SW 1271 (cell line): ENCODE measurements around the gene ZNF750.

Experiments used
- DNase-seq, 2 experiments: peaks; one replicate each; lab custom pipeline; 2025; lab: John Stamatoyannopoulos, UW

The ZNF750 gene

GRCh38 chr17:82859431-82860403 is 19.9 kb upstream of the ZNF750 start:
- no peak for DNase-seq

GRCh38 chr17:82858376-82859126 is 18.7 kb upstream of the ZNF750 start:
- DNase-seq: no peak

- DNase-seq: no peak
Observed at GRCh38 chr17:82856361-82856760, 16.5 kb upstream of the ZNF750 start.

- DNase-seq: no peak
Observed at GRCh38 chr17:82854226-82854625, 14.4 kb upstream of the ZNF750 start.

GRCh38 chr17:82851381-82851780 is 11.6 kb upstream of the ZNF750 start:
- no peak for DNase-seq

- no peak for DNase-seq
Observed at GRCh38 chr17:82849076-82849945, 9.5 kb upstream of the ZNF750 start.

- DNase-seq: no peak
Observed at GRCh38 chr17:82848022-82848592, 8.3 kb upstream of the ZNF750 start.

- no peak for DNase-seq
Observed at GRCh38 chr17:82846061-82846691, 6.4 kb upstream of the ZNF750 start.

- DNase-seq: no peak
Observed at GRCh38 chr17:82845163-82845807, 5.5 kb upstream of the ZNF750 start.

GRCh38 chr17:82844796-82845162 is 5.0 kb upstream of the ZNF750 start:
- no peak for DNase-seq

- no peak for DNase-seq
Observed at GRCh38 chr17:82843904-82844680, 4.3 kb upstream of the ZNF750 start.

- no peak for DNase-seq
Observed at GRCh38 chr17:82841921-82842596, 2.2 kb upstream of the ZNF750 start.

- no peak for DNase-seq
Observed at GRCh38 chr17:82840431-82840831, 609 bp upstream of the ZNF750 start.

- DNase-seq: no peak
Observed at GRCh38 chr17:82838386-82839063, 1.3 kb downstream of the ZNF750 start.

GRCh38 chr17:82837586-82838320 is 2.1 kb downstream of the ZNF750 start:
- DNase-seq: no peak

- no peak for DNase-seq
Observed at GRCh38 chr17:82836823-82837357, 2.9 kb downstream of the ZNF750 start.

- no peak for DNase-seq
Observed at GRCh38 chr17:82835766-82836512, 3.9 kb downstream of the ZNF750 start.
